IMR-90 (cell line): Measurements from ENCODE around the gene SLC35F6. TPM values are rescaled to one million over a fixed set of nuclear protein-coding genes. Genes with fewer than 3 reads are reported as not detected.

Source experiments
- ATAC-seq: fragments of 200-7000 bp; cut with Tn5 transposase; 2 replicates; pipeline ENCODE4 v1.9.1; 2020; ENCODE audit warnings: low read depth, mild to moderate bottlenecking, moderate library complexity
- BruUV-seq: library from RNA; stranded (reverse); fragments of 400-500 nt; replicated peaks from 2 replicates; lab custom pipeline; 2021; lab: Mats Ljungman, UMichigan
- CTCF ChIA-PET: fragments of 300-600 bp; formaldehyde crosslinking; extraction: SDS; loops from one replicate; lab custom pipeline; 2021; ENCODE audit warnings: antibody characterized with exemption; lab: Yijun Ruan, JAX
- POLR2A ChIA-PET: fragments of 300-600 bp; sonication (Branson Sonifier 250); formaldehyde crosslinking; loops from one replicate; lab custom pipeline; 2022; ENCODE audit warnings: antibody characterized with exemption; ENCODE audit not compliant: unreplicated experiment; lab: Charles Lee
- DNase-seq: peaks from one replicate; pipeline ENCODE4 v3.0.0; 2013
- H2AFZ ChIP-seq: replicated peaks from 2 replicates; pipeline ENCODE3; 2013; ENCODE audit warnings: low read length, mild to moderate bottlenecking; ENCODE audit not compliant: poor library complexity
- H2AK5ac ChIP-seq: 2 replicates; pipeline ENCODE4 v1.6.1; 2013; ENCODE audit warnings: low read depth, low read length, inconsistent platforms
- H2AK9ac ChIP-seq: replicated peaks from 2 replicates; pipeline ENCODE3; 2013; ENCODE audit warnings: mild to moderate bottlenecking, low read depth, low read length, moderate library complexity; ENCODE audit not compliant: poor library complexity
- H2BK120ac ChIP-seq: 2 replicates; pipeline ENCODE4 v1.6.1; 2013; ENCODE audit warnings: low read depth, low read length, inconsistent platforms
- H2BK15ac ChIP-seq: 3 replicates; pipeline ENCODE4 v1.6.1; 2013; ENCODE audit warnings: low read depth, low read length, inconsistent platforms
- H2BK20ac ChIP-seq: 2 replicates; pipeline ENCODE4 v1.6.1; 2013; ENCODE audit warnings: low read depth, mild to moderate bottlenecking, inconsistent platforms, low read length, moderate library complexity
- H2BK5ac ChIP-seq: 2 replicates; pipeline ENCODE4 v1.6.1; 2013; ENCODE audit warnings: mild to moderate bottlenecking, low read depth, low read length, inconsistent platforms; ENCODE audit not compliant: poor library complexity, severe bottlenecking
- H3K14ac ChIP-seq: replicated peaks from 2 replicates; pipeline ENCODE4 v1.6.1; 2013; ENCODE audit warnings: low read depth, low read length, inconsistent platforms
- H3K18ac ChIP-seq: 2 replicates; pipeline ENCODE4 v1.6.1; 2013; ENCODE audit warnings: low read depth, low read length, control low read depth
- H3K23ac ChIP-seq: 2 replicates; pipeline ENCODE4 v1.6.1; 2013; ENCODE audit warnings: low read depth, low read length, inconsistent platforms
- H3K27ac ChIP-seq: 2 replicates; pipeline ENCODE4 v1.5.1; 2013; ENCODE audit warnings: mild to moderate bottlenecking, control low read depth, low read length; ENCODE audit not compliant: insufficient read depth
- H3K27me3 ChIP-seq: 2 replicates; pipeline ENCODE4 v1.6.1; 2013; ENCODE audit warnings: low read length; ENCODE audit not compliant: control insufficient read depth, insufficient read depth
- H3K36me3 ChIP-seq: 2 replicates; pipeline ENCODE4 v1.6.1; 2013; ENCODE audit warnings: low read length, mixed read lengths; ENCODE audit not compliant: control insufficient read depth, insufficient read depth
- H3K4ac ChIP-seq: 2 replicates; pipeline ENCODE4 v1.6.1; 2013; ENCODE audit warnings: low read depth, low read length, inconsistent platforms
- H3K4me1 ChIP-seq: 2 replicates; pipeline ENCODE4 v1.6.1; 2013; ENCODE audit warnings: low read length, mixed read lengths; ENCODE audit not compliant: control insufficient read depth, insufficient read depth
- H3K4me2 ChIP-seq: 2 replicates; pipeline ENCODE4 v1.6.1; 2013; ENCODE audit warnings: low read depth, mild to moderate bottlenecking, control low read depth, low read length, moderate library complexity
- H3K4me3 ChIP-seq: 2 replicates; pipeline ENCODE4 v1.5.1; 2013; ENCODE audit warnings: low read depth, mild to moderate bottlenecking, control low read depth, low read length, moderate library complexity; ENCODE audit not compliant: insufficient read depth
- H3K56ac ChIP-seq: 2 replicates; pipeline ENCODE4 v1.6.1; 2013; ENCODE audit warnings: low read length, inconsistent platforms; ENCODE audit not compliant: insufficient read depth; ENCODE audit errors: extremely low read depth
- H3K79me1 ChIP-seq, 2 experiments: 2 replicates each; pipeline ENCODE4 v1.6.1; 2013; ENCODE audit warnings: low read length in 2 of 2, inconsistent platforms in 1 of 2, low read depth in 1 of 2
- H3K9ac ChIP-seq: 2 replicates; pipeline ENCODE4 v1.6.1; 2013; ENCODE audit warnings: low read depth, low read length, control low read depth
- H3K9me1 ChIP-seq: 2 replicates; pipeline ENCODE4 v1.6.1; 2013; ENCODE audit warnings: low read length, inconsistent platforms; ENCODE audit not compliant: insufficient read depth
- H3K9me3 ChIP-seq: 2 replicates; pipeline ENCODE4 v1.6.1; 2013; ENCODE audit warnings: low read length; ENCODE audit not compliant: control insufficient read depth, insufficient read depth
- H4K20me1 ChIP-seq: 2 replicates; pipeline ENCODE4 v1.6.1; 2013; ENCODE audit warnings: low read length, inconsistent platforms; ENCODE audit not compliant: insufficient read depth
- H4K5ac ChIP-seq: 2 replicates; pipeline ENCODE4 v1.6.1; 2013; ENCODE audit warnings: mild to moderate bottlenecking, low read depth, low read length, control low read depth
- H4K8ac ChIP-seq, 2 experiments: 2 replicates each; pipeline ENCODE4 v1.6.1; 2013; ENCODE audit warnings: low read depth in 2 of 2, low read length in 2 of 2, control low read depth in 1 of 2, inconsistent platforms in 1 of 2
- H4K91ac ChIP-seq: 2 replicates; pipeline ENCODE4 v1.6.1; 2013; ENCODE audit warnings: low read depth, low read length, inconsistent platforms; ENCODE audit not compliant: insufficient read depth
- FOS ChIP-seq: fragments of 150-350 bp; IDR thresholded peaks from 2 replicates; pipeline ENCODE4 v1.6.1; 2016; ENCODE audit warnings: low read depth, low read length
- MAZ ChIP-seq: IDR thresholded peaks from 2 replicates; pipeline ENCODE4 v1.6.1; 2012; ENCODE audit warnings: low read depth, mild to moderate bottlenecking, low read length, improper control_type of control experiment, moderate library complexity, borderline replicate concordance
- MXI1 ChIP-seq: IDR thresholded peaks from 2 replicates; pipeline ENCODE4 v1.6.1; 2012; ENCODE audit warnings: low read depth, mild to moderate bottlenecking, low read length, moderate library complexity, borderline replicate concordance
- POLR2A ChIP-seq: IDR thresholded peaks from 2 replicates; pipeline ENCODE4 v1.6.1; 2012; ENCODE audit warnings: mild to moderate bottlenecking, low read depth, low read length
- RFX5 ChIP-seq: IDR thresholded peaks from 2 replicates; pipeline ENCODE4 v1.8.0; 2012; ENCODE audit warnings: low read depth, mild to moderate bottlenecking, low read length, moderate library complexity
- SMC3 ChIP-seq: fragments of 150-350 bp; IDR thresholded peaks from 2 replicates; pipeline ENCODE4 v1.6.1; 2016; ENCODE audit warnings: low read depth, mild to moderate bottlenecking, antibody characterized with exemption, low read length, moderate library complexity
- WGBS, 2 experiments: methylation state at CpG; one replicate each; pipeline versions ENCODE4 v1.1.5 to v1.1.7; 2013; ENCODE audit warnings: missing lambda C conversion rate in 2 of 2; ENCODE audit not compliant: insufficient read length in 1 of 2; ENCODE audit errors: extremely low coverage in 2 of 2; 5-methylcytosine and 5-hydroxymethylcytosine counted together
- dilution Hi-C: fragments of 300-500 bp; cut with HindIII; formaldehyde crosslinking; loops from one replicate; pipeline ENCODE4 v1.14.3; 2018; ENCODE audit warnings: low sequenced_read_pairs; ENCODE audit not compliant: unreplicated experiment
- in situ Hi-C: fragments of 300-500 bp; cut with MboI; formaldehyde crosslinking; loops from 3 replicates; pipeline ENCODE4 v1.14.3; 2019; ENCODE audit warnings: low sequenced_read_pairs, inconsistent platforms, mixed read lengths
- intact Hi-C: fragments of 100-400 bp; cut with micrococcal nuclease; formaldehyde crosslinking; loops from 2 replicates; pipeline ENCODE4 v1.10.0; 2022
- polyA plus RNA-seq, 3 experiments: library from polyadenylated mRNA; depleted of rRNA; stranded (reverse); fragments of >200 nt; gene quantifications; 2 replicates each; pipeline ENCODE4 v1.2.3, GENCODE V29; 2012; ENCODE audit warnings: low replicate concordance in 1 of 3
- total RNA-seq: library from RNA; depleted of rRNA; stranded (reverse); fragments of >200 nt; gene quantifications from 2 replicates; pipeline ENCODE4 v1.2.3, GENCODE V29; 2012
- TF ChIP-seq, protein P1 (sequence below): conservative IDR thresholded peaks from 2 replicates; pipeline ENCODE4 v1.5.1; 2012; ENCODE audit warnings: mild to moderate bottlenecking, low read depth, low read length, improper control_type of control experiment

SLC35F6 gene
- total and polyA plus RNA-seq, 2 of the 4 experiments (the other 2 are of a cell fraction), result 19.1 to 30.6 TPM

DNA sequence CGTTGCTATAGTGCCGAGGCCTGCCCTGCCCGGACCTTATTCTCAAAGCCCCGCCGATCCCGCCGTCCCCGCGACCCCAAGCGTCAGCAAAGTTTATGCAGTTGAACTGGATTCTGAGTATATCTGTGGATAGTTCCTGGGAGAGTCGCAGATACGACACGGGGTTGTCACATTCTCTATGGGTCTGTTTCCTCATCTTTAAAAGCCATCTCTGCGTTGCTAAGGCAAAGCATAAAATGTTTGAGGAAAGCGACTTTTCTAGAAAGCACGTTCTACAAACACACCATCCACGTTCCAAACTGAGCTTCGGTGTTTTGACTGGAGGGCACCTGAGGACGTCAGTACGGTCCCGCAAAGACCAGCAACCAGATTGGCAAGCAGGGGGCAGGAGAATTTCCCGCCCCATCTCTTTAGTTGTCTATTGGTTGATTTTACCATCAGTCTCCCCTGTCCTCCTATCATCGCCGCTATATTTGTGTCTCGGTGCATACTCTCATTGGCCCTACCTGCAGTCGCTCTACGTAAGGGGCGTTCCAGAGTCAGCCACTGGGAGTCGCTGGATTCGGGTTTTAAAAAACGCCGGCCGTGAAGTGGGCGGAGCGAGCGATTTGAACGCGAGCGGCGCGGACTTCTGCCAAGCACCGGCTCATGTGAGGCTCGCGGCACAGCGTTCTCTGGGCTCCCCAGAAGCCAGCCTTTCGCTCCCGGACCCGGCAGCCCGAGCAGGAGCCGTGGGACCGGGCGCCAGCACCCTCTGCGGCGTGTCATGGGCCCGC, 21.5 kb downstream of the SLC35F6 start, which contains the start of gene CENPA:
TSS of gene CENPA (plus strand) at position 626 of the 776 bp plus-strand sequence. CDS start at position 767, 141 bp downstream.
- no peak within 1 kb of the TSS for H2BK20ac ChIP-seq
- ATAC-seq, result peak; percentile 98
- H4K91ac ChIP-seq, result peak within 1 kb of the TSS; percentile 63
- peak; percentile 100 for DNase-seq
- H3K4ac ChIP-seq, result peak within 1 kb of the TSS; percentile 56
- ChIA-PET POLR2A (no interaction called here), CTCF (no interaction called here)
- peak within 1 kb of the TSS; percentile 87 for H2AFZ ChIP-seq
- no peak within 1 kb of the TSS for H2BK120ac ChIP-seq
- no peaks in the 10 kb centered on the region for H3K9me1 ChIP-seq
- H3K4me2 ChIP-seq, result peak within 1 kb of the TSS; percentile 90
- peak within 1 kb of the TSS; percentile 82 for H3K9ac ChIP-seq
- H2BK15ac ChIP-seq, result no peak within 1 kb of the TSS
- peak within 1 kb of the TSS; percentile 71 for H2AK5ac ChIP-seq
- H3K27me3 ChIP-seq, result no peaks in the 10 kb centered on the region
- peak within 1 kb of the TSS; percentile 81 for H3K23ac ChIP-seq
- dilution Hi-C loops, result no loop called here
- peak within 1 kb of the TSS; percentile 41 for H2BK5ac ChIP-seq
- in situ Hi-C loops, result no loop called here
- peaks cover 22 to 32% of the 10 kb centered on the region in 2 experiments for H3K79me1 ChIP-seq
- H3K4me3 ChIP-seq, result peak within 1 kb of the TSS; percentile 51
- no TSS peak for BruUV-seq
- H4K20me1 ChIP-seq, result no peaks in the 10 kb centered on the region; the same call in 1 of the 2 replicates
- H3K56ac ChIP-seq, result peak within 1 kb of the TSS; percentile 59; the same call in 1 of the 2 replicates
- intact Hi-C loops, result no loop called here
- H3K27ac ChIP-seq, result peak within 1 kb of the TSS; percentile 59; the same call in 1 of the 2 replicates
- H3K14ac ChIP-seq, result peak within 1 kb of the TSS; percentile 39; the same call in 1 of the 2 replicates
- H4K8ac ChIP-seq, result peak within 1 kb of the TSS; percentile 59 to 78; a peak in 3 of 4 replicates
- peak within 1 kb of the TSS; percentile 78 for H2AK9ac ChIP-seq
- H3K18ac ChIP-seq, result no peak within 1 kb of the TSS
- WGBS, 2 experiments, result 0% methylated on average over 25 of the region's 55 CpGs; no CpG with 5 or more reads in 1 of the 2 experiments
- TF ChIP-seq MAZ (no peak; the same call in 1 of the 2 replicates), MXI1 (peak; percentile 98), SMC3 (no peak), FOS (peak; percentile 84), POLR2A (peak; percentile 41; the same call in 1 of the 2 replicates), RFX5 (0 out of 2 replicates have a peak, but pooled peaks have one; percentile 8)
- TF ChIP-seq, protein P1, sequence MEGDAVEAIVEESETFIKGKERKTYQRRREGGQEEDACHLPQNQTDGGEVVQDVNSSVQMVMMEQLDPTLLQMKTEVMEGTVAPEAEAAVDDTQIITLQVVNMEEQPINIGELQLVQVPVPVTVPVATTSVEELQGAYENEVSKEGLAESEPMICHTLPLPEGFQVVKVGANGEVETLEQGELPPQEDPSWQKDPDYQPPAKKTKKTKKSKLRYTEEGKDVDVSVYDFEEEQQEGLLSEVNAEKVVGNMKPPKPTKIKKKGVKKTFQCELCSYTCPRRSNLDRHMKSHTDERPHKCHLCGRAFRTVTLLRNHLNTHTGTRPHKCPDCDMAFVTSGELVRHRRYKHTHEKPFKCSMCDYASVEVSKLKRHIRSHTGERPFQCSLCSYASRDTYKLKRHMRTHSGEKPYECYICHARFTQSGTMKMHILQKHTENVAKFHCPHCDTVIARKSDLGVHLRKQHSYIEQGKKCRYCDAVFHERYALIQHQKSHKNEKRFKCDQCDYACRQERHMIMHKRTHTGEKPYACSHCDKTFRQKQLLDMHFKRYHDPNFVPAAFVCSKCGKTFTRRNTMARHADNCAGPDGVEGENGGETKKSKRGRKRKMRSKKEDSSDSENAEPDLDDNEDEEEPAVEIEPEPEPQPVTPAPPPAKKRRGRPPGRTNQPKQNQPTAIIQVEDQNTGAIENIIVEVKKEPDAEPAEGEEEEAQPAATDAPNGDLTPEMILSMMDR, result 0 out of 2 replicates have a peak, but pooled peaks have one; percentile 23
- peak within 1 kb of the TSS; percentile 10 for H4K5ac ChIP-seq
- no peaks in the 10 kb centered on the region for H3K9me3 ChIP-seq
- peaks cover 6% of the 10 kb centered on the region for H3K36me3 ChIP-seq
- 0 out of 2 replicates have a peak, but pooled peaks cover 2% of the 10 kb centered on the region for H3K4me1 ChIP-seq
